IgD-negative memory B cell (primary cell): ENCODE measurements around the gene PTPA. TPM values are rescaled to one million over a fixed set of nuclear protein-coding genes. Genes with fewer than 3 reads are reported as not detected.

Source experiments
- H3K27ac Mint-ChIP-seq, 3 donors: one replicate each; pipeline ENCODE4 v1.8.0; 2020 to 2022; ENCODE audit warnings: mild to moderate bottlenecking in 3 of 3, mixed read lengths in 3 of 3, moderate library complexity in 1 of 3
- H3K27me3 Mint-ChIP-seq: one replicate; pipeline ENCODE4 v1.8.0; 2021; ENCODE audit warnings: mixed read lengths
- H3K36me3 Mint-ChIP-seq: one replicate; pipeline ENCODE4 v1.8.0; 2020; ENCODE audit warnings: mild to moderate bottlenecking, mixed read lengths
- H3K4me1 Mint-ChIP-seq, 3 donors: one replicate each; pipeline ENCODE4 v1.8.0; 2020 to 2022; ENCODE audit warnings: mixed read lengths in 3 of 3, mild to moderate bottlenecking in 1 of 3
- H3K4me3 Mint-ChIP-seq, 4 donors: one replicate each; pipeline ENCODE4 v1.8.0; 2020 to 2022; ENCODE audit warnings: mild to moderate bottlenecking in 4 of 4, mixed read lengths in 4 of 4, moderate library complexity in 3 of 4
- H3K9me3 Mint-ChIP-seq, 3 donors: one replicate each; pipeline ENCODE4 v1.8.0; 2020 to 2021; ENCODE audit warnings: mixed read lengths in 3 of 3, mild to moderate bottlenecking in 1 of 3
- polyA plus RNA-seq: library from polyadenylated mRNA; unstranded; fragments of 300-500 nt; fragmentation: Illumina TruSeq; gene quantifications from one replicate; pipeline ENCODE4 v1.2.3, GENCODE V29; 2021

PTPA gene
- polyA plus RNA-seq, 1 donor from 2014 or later, result 12.2 TPM

DNA sequence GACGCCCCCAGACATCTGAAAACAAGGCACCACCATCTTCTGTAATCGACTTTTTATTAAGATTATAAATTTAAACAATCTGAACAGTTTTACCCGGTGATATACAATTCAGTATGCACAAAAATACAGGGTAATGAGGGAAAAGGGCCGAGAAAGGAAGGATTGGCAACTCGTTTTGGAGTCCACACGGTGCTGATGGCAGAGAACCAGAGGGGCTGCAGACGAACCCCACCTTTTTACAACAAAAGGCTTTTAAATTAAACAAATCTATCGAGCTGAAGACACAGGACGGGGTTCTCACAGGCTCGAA lies 64.3 kb downstream of the PTPA start:
- Mint-ChIP-seq H3K27ac (peak overlapping the region in 2 of 3 donors; percentile 59 to 93), H3K36me3 (no peaks in the 10 kb centered on the region), H3K9me3 (no peaks in the 10 kb centered on the region)

DNA sequence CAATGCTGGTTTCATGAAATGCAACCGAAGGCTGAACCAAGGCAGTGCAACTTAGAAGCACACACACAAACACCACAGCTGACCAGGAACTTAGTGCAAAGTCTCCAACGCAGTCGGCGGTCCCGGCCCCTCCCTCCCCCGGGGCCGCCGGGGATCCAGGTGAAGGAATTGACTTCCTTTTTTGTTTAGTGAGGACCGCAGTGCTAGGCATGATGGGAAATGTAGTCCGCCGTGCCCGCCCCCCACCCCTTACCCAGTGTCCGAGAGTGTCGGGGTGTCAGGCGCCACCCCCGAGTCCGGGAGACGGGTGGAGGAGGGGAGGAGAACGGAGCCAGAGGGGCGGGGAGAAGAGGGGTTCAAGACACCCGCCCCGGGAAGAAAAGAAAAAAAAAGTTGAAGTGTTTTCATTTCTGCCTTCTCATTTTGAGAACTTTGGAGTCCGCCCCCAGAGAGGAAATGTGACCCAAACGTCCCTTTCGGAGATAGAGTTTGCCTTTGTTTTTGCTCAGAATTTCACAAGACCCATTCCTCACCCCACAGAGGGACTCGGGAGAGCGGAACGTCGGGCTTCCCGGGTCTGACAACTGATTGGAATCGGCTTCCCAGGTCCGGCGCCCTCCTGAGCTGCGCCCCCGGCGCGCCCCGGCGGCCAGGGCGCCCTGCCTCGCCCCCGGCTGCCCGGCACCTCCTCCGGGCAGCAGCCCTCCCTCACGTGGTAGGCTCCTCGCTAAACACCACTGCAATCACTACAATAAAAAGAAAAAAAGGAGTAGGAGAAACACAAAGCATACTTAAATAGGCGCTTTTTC lies 64.8 kb downstream of the PTPA start:
- Mint-ChIP-seq H3K27me3 (peaks cover 17% of the 10 kb centered on the region), H3K4me3 (peak overlapping the region; percentile 87 to 100 (median 95)), H3K9me3 (no peaks in the 10 kb centered on the region), H3K36me3 (no peaks in the 10 kb centered on the region), H3K4me1 (peaks cover 3 to 7% (median 5%) of the 10 kb centered on the region in 3 donors), H3K27ac (peak overlapping the region; percentile 26 to 93 (median 59))

More for the DNA sequence above, 64.3 kb downstream of the PTPA start:
- peaks cover 19% of the 10 kb centered on the region for H3K27me3 Mint-ChIP-seq
- H3K4me3 Mint-ChIP-seq, result peak overlapping the region; percentile 87 to 100 (median 95)
- peaks cover 3 to 7% (median 5%) of the 10 kb centered on the region in 3 donors for H3K4me1 Mint-ChIP-seq

DNA sequence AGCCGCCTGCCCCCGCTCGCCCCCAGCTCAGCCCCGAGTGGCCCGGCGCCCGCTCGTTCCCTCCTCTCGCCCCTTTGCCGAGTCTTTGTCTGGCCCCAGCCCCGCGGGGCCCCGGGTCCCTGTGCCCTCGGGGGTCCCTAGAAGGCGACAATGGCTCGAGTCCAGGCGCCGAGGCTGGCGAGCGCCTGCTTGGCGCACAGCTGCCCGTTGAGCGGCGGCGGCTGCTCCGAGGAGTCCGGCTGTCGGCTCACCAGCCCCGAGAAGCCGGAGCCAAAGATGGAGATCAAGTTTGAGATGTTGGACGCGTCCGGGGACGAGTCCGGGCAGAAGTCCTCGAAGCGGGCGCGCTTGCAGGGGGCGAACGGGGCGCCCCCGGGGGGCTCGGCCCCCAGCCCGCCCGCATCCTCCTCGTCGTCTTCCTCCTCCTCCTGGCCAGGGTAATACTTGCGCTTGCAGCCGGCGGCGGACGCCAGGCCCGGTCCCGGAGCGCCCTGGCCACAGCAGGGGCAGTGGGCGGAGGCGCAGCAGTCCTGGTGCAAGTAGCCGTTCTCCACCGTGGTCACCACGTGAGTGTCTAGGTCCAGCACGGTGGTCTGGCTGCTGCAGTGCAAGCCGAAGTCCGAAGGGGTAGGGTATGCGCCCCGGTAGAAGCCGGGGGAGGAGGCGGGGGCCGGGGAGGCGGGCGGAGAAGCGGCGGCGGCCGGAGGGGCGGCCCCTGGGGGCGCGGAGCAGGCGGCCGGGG lies 65.7 kb downstream of the PTPA start:
- peaks cover 3 to 7% (median 5%) of the 10 kb centered on the region in 3 donors for H3K4me1 Mint-ChIP-seq
- no peaks in the 10 kb centered on the region for H3K9me3 Mint-ChIP-seq
- H3K36me3 Mint-ChIP-seq, result no peaks in the 10 kb centered on the region
- peaks cover 14% of the 10 kb centered on the region for H3K27me3 Mint-ChIP-seq
- H3K4me3 Mint-ChIP-seq, result peak overlapping the region; percentile 87 to 100 (median 94)
- no peak overlapping the region for H3K27ac Mint-ChIP-seq

DNA sequence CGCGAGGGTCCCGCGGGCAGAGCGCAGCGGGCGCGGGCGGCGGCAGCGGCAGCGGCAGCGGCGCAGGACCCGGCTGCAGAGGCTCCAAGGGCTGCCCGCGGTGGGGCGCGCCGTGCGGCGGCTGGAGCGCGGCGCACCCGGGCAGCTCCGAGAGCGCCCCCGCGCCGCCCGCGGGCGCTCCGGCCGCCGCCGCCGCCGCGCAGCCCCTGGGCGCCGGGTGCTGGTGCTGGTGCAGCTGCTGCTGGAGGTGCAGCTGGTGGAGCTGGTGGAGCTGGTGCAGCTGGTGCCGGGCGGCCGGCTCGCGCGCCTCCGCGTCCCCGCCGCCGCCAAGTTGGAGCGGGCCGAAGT lies 66.2 kb downstream of the PTPA start:
- Mint-ChIP-seq H3K4me1 (peaks cover 3 to 7% (median 5%) of the 10 kb centered on the region in 3 donors), H3K27me3 (peaks cover 10% of the 10 kb centered on the region), H3K9me3 (no peaks in the 10 kb centered on the region), H3K4me3 (peak overlapping the region in 3 of 4 donors; percentile 83 to 98 (median 96)), H3K36me3 (no peaks in the 10 kb centered on the region), H3K27ac (peak overlapping the region in 2 of 3 donors; percentile 39 to 87)

DNA sequence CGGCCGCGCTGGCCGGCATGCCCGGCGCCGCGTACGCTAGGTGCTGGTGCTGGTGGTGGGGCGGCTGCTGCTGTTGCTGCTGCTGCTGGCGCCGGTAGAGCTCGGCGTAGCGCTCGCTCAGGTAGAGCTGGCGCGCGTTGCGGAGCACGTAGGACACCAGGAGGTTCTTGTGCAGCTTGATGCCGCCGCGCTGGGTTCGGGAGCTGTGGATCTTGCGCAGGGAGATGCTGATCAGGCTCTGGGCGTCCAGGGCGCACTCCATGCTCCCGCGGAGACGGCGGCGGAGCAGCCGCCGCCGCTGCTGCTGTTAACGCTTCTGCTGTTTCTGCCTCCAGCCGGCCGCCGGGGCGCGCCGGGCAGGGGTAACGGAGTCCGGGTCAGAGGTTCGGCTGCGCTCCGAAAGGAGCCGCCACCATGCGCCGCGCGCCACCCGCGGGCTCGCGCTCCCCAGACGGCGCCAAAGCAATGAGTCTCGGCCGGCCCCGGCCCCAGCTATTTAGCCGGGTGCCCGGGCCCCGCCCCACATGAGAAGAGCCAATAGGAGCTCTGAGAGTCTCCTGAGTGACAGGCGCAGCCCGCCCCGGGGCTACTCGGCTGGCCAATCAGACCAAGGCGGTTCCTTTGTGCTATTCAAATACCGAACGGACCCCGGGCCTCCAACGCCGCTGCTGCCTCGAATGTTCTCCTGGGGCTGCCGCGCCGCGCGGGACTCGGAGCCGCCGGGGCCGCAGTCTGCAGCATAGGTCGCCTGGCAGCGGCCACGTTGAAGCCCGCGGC lies 66.8 kb downstream of the PTPA start, which contains the start of gene IER5L:
IER5L (minus strand) TSS at position 471 of the 777 bp plus-strand sequence; CDS start at position 262, 209 bp downstream.
- peak within 1 kb of the TSS; percentile 39 to 92 (median 87) for H3K27ac Mint-ChIP-seq
- peaks cover 3 to 7% (median 5%) of the 10 kb centered on the region in 3 donors for H3K4me1 Mint-ChIP-seq
- peak within 1 kb of the TSS; percentile 87 to 98 (median 96) for H3K4me3 Mint-ChIP-seq
- H3K9me3 Mint-ChIP-seq, result no peaks in the 10 kb centered on the region
- H3K36me3 Mint-ChIP-seq, result no peaks in the 10 kb centered on the region
- peaks cover 6% of the 10 kb centered on the region for H3K27me3 Mint-ChIP-seq

DNA sequence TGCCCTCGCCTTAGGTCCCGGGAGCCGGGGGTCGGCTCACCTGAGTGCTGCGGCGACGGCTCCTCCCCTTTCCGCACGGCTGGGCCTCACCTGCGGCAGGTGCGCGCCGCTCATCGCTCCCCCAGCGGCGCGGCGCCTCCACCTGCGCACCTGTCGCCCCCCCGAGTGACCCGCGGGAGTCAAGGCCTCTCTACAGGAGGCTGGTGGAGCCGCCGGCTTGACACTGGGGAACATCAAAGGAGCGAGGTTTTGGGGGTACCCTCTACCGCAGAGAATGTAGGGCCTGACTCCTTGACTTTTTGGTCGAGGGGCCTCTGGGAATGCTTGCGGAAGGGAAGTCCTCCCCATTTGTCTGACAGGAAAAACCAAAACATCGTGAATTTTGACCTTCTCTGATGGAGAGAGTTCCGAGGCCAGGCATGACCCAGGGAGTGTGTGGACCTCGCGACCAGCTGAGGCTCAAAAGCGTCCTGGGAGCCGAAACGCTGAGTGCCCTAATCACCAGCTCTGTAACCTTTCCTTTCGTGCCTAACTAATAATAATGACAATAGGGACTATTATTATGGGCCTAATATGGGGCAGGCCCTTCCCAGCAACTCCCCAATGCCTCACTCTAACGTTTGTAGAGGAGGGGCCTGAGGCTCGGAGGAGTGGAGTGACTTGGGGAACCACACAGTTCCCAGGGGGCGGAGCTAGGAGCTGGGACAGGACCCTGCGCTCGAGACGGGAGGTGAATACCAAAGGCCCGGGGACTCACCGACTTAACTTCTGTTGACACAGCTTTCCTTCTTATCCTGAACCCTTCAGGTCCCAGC lies 67.6 kb downstream of the PTPA start:
- no peaks in the 10 kb centered on the region for H3K36me3 Mint-ChIP-seq
- peak overlapping the region in 1 of 4 donors; percentile 98 for H3K4me3 Mint-ChIP-seq
- H3K27me3 Mint-ChIP-seq, result no peaks in the 10 kb centered on the region
- H3K4me1 Mint-ChIP-seq, result peaks cover 3 to 7% (median 3%) of the 10 kb centered on the region in 3 donors
- peak overlapping the region in 1 of 3 donors; percentile 9 for H3K27ac Mint-ChIP-seq
- no peaks in the 10 kb centered on the region for H3K9me3 Mint-ChIP-seq

DNA sequence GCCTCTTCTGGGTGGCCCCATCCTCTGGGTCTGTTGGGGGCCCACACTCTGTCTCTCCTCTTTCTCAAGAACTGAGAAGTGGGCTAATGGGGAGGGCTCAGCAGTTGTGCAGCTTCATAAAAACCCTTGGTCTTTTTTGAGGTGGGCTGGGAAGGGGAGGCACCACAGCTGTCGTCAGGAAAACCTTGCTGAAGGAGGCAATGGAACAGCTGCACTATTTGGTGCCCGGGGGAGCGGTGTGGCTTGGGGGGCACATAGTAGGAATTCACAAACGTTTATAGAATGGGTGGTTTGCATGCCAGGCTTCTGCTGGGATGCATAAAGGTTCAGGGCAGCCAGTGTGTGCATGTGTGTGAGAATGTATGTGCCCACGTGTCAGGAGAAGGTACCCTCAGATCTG lies 70.0 kb downstream of the PTPA start:
- Mint-ChIP-seq H3K36me3 (no peaks in the 10 kb centered on the region), H3K27me3 (no peaks in the 10 kb centered on the region), H3K9me3 (no peaks in the 10 kb centered on the region), H3K4me3 (peak overlapping the region in 1 of 4 donors; percentile 47), H3K27ac (no peak overlapping the region), H3K4me1 (peaks cover 0 to 1% (median 0%) of the 10 kb centered on the region in 3 donors)

DNA sequence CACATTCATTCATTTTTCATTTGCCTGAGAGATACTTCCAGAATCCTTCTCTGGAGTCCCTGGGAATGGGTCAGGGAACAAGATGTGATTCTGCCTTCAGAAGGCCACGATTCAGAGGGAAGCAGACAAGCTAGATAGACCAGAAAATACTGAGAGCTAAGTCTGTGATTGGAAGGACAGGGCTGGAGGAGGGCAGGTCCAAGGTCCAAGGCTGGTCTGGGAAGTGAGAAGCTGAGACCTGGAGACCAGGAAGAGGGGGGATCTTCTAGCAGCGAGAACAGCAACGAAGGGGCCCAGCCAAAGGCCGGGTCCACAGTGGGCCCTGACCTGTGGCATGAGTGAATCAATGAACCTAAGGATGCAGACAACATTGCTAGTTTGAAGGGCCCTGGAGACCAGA lies 70.9 kb downstream of the PTPA start:
- Mint-ChIP-seq H3K36me3 (no peaks in the 10 kb centered on the region), H3K27ac (no peak overlapping the region), H3K4me1 (peaks cover 0 to 1% (median 0%) of the 10 kb centered on the region in 3 donors), H3K27me3 (no peaks in the 10 kb centered on the region), H3K4me3 (no peak overlapping the region), H3K9me3 (no peaks in the 10 kb centered on the region)

DNA sequence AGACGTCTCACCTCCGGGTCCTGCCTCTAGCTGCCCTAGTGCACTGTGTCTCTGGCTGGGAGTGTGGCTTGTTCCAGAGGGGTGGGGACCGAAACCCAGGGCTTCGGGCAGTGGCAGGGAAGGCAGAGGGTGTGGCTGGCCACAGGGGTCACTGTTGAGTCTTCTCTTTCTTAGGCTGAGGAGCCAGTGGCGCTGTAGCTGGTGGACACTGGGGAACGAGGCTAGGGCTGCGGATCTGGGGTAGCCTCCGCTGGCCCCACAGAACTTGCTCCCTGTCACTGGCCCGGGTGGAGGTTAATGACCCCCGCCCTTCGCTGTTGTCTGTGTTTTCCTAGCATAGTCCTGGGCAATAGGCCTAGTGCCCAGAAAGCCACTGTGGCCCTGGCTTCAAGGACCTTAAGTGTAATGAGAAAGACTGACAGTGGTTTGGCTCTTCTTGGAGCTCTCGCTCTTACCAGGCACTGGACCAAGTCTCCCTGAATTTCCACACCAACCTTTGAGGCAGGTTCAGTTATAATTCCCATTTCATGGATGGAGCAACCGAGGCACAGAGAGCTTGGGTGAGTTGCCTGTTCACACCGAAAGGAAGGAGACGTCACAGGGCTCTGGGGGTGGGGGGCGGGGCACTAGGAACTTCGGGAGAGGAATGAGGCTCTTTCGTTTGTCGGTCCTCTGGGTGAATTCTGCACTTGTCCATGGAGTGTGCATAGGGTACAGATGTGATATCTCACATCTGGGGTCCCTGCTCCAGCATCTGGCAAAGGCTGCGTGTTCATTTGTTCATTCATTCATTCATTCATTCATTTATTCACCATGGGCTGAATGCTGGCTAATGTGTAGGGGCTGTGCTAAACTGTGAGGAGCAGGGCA lies 71.6 kb downstream of the PTPA start:
- H3K27ac Mint-ChIP-seq, result no peak overlapping the region
- H3K36me3 Mint-ChIP-seq, result no peaks in the 10 kb centered on the region
- no peak overlapping the region for H3K4me3 Mint-ChIP-seq
- peaks cover 2% of the 10 kb centered on the region for H3K27me3 Mint-ChIP-seq
- peaks cover 0 to 3% (median 0%) of the 10 kb centered on the region in 3 donors for H3K9me3 Mint-ChIP-seq
- no peaks in the 10 kb centered on the region for H3K4me1 Mint-ChIP-seq

DNA sequence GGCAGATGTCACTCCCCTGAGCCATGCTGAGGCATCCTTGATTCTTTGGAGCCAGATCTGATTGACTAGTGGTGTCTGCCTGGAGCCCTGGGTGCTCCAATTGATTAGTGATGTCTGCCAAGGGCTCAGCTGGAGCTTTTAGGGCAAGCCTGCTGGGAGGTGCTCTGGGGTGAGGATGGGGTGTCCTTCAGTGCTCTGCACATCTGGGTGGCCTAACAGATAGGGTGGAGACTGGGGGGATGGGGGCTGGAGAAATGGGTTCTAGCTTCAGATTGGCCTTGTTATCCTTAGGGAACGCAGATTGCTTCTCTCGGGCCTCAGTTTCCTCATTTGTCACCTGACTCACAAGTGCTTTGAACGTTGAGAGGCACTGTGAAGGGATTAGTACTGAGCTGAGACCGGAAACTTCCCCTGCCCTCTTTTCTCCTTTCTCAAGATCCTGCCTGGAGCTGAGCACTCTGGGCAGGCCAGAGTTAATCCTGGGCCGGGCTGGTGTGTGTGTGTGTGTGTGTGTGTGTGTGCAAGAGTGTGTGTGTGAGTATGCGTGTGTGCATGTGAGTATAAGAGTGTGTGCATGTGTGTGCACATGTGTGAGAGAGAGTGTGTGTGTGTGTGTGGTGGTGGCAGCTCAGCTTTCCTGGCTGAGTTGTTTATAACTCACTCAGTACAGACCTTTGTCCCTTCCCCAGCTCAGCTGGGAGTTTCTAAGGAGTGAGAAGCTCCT lies 72.4 kb downstream of the PTPA start:
- peaks cover 0 to 3% (median under 1%) of the 10 kb centered on the region in 3 donors for H3K9me3 Mint-ChIP-seq
- no peak overlapping the region for H3K4me3 Mint-ChIP-seq
- no peak overlapping the region for H3K27ac Mint-ChIP-seq
- H3K4me1 Mint-ChIP-seq, result no peaks in the 10 kb centered on the region
- H3K36me3 Mint-ChIP-seq, result no peaks in the 10 kb centered on the region
- peaks cover 2% of the 10 kb centered on the region for H3K27me3 Mint-ChIP-seq

DNA sequence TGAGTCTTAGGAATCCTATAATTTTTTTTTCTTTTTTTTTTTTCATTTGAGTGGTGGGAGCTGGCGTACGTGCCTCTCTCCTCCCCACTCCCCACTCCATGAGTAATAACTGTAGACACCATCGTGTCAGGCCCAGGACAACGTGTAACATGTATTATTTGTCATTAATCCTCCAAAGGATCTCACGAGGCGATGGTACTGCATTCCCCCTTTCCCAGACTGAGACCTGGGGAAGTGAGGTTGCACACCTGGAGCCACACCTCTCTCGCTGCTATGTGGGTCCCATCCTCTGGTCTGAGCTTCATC lies 73.0 kb downstream of the PTPA start:
- H3K4me3 Mint-ChIP-seq, result no peak overlapping the region
- H3K27ac Mint-ChIP-seq, result no peak overlapping the region
- H3K36me3 Mint-ChIP-seq, result no peaks in the 10 kb centered on the region
- no peaks in the 10 kb centered on the region for H3K4me1 Mint-ChIP-seq
- peaks cover 2% of the 10 kb centered on the region for H3K27me3 Mint-ChIP-seq
- H3K9me3 Mint-ChIP-seq, result peaks cover 0 to 3% (median 2%) of the 10 kb centered on the region in 3 donors

DNA sequence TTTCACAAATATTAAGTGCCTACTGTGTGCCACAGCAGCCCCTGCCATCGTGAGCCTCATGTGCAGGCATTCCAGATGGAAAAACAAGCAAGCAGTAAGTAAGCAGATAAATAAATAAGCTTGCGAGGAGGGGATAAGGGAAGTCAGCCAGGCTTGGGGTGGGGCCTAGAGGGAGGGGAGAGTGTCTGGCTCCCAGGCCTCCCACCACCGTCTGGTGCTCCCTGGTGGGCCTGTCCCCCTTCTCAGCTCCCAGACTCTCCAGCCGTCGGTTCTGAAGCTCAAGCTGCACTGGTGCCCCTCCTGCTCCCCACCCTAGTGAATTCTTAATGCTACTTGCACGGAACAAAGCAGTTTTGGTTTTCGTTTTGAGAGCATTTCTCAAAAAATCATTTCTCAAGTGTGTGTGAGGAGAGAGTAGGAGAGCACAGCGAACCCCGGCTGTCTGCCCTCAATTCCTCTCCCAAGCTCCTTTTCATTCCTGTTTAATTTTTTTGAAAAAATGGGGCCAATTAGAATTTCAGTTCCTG lies 73.4 kb downstream of the PTPA start:
- peaks cover 2% of the 10 kb centered on the region for H3K27me3 Mint-ChIP-seq
- H3K4me3 Mint-ChIP-seq, result no peak overlapping the region
- peaks cover 0 to 3% (median 2%) of the 10 kb centered on the region in 3 donors for H3K9me3 Mint-ChIP-seq
- H3K4me1 Mint-ChIP-seq, result no peaks in the 10 kb centered on the region
- no peak overlapping the region for H3K27ac Mint-ChIP-seq
- H3K36me3 Mint-ChIP-seq, result no peaks in the 10 kb centered on the region

DNA sequence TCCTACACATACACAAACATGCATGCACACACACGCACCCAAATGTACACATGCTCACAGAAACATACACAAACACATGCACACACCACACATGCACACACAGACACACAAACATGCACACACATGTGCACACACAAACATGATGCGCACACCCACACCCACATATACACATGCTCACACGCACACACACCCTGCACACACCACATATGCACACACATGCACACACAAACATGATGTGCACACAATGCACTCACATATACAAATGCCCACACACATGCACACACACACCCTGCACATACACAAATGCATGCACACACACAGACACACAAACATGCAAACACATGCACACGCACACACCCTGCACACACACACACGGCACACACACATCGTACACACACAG lies 74.2 kb downstream of the PTPA start:
- peaks cover 2% of the 10 kb centered on the region for H3K27me3 Mint-ChIP-seq
- peak overlapping the region in 1 of 4 donors; percentile 50 for H3K4me3 Mint-ChIP-seq
- H3K36me3 Mint-ChIP-seq, result peaks cover 1% of the 10 kb centered on the region
- H3K9me3 Mint-ChIP-seq, result peaks cover 0 to 3% (median 2%) of the 10 kb centered on the region in 3 donors
- no peaks in the 10 kb centered on the region for H3K4me1 Mint-ChIP-seq
- H3K27ac Mint-ChIP-seq, result no peak overlapping the region
